HG02571 (cell line): Measurements from ENCODE around the gene SCN9A.
"Not testable (repeated sequence)": the region's sequence is repeated elsewhere in the genome, so short reads cannot be mapped to it uniquely, and the experiment has no call there.

Experiments used
- ATAC-seq: cut with Tn5 transposase; IDR thresholded peaks from one replicate; pipeline ENCODE4 v1.9.1; 2021; ENCODE audit warnings: mild to moderate bottlenecking, moderate library complexity; ENCODE audit not compliant: unreplicated experiment

Gene SCN9A

DNA sequence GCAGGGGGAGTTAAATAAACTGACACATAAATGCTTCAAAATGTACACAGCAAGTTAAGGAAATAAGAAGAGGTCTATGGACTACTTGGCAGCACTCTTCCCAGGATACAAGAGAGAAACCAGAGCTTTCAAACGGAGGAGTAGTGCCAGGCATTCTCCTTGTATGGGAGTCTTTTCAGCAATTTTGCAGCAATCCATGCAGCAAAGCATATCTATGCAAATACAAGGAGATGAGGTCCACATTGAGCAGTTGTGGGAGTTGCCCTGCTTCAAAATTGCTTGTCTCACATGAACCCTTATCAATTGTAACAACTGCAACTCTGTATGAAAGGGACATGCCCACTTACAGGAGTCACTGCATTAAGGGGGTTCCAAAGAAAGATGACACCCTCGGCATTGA is 37.8 kb downstream of the SCN9A start:
- no peak for ATAC-seq

DNA sequence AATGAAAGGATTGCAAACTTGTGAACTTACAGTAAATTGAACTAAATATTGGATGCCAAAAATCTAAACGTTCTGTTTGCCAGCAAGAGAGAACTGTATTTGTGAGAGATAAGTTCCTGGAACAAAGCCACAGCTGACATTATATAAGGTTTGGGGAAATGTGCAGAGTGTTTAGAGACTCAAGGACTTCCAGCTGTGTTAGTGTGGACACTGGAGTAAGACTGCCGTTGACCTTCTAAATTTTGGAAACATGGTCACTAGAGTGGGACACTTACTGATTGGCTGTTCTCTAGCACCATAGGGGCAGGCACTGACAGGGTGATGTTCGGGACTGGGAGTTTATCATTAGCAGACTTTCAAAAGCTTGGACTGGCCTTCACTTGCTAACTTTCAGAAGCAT is 40.5 kb downstream of the SCN9A start:
- ATAC-seq = no peak

DNA sequence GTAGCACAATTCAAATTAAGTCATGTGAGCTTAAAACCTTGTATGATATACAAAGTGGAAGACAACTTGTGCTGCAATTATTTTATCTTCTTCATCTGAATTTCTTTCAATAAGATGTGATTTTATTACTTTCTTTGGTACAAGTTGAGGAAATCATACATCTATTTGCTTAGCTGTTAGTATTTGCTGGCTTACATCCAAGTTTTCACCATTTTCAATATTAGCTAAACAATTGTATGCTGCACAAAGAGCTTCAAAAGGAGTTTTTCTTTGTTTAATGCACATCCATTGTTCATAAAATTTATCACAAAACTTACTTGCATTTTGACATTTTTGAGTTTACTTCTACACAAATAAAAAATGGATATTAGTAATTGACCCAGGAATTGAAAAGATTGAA is 40.9 kb downstream of the SCN9A start:
- no peak for ATAC-seq

DNA sequence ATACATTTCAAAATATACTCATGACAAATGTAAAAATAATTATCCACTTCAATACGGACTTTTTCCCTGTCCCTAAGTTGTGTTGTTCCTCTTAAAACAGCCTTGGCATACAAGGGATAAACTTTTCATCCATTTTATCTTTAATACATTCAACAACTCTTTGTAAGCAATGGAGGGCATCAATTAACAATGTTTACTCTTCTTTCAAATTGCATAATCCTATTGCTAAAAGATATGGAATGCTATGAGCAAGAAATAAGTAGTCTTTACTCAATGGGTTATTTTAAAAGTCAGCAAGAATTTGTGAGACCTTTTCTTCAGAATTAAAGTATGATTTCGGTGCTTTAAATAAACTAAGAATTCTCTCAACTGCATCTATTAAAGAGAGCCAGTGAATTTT is 41.9 kb downstream of the SCN9A start:
- no peak for ATAC-seq

DNA sequence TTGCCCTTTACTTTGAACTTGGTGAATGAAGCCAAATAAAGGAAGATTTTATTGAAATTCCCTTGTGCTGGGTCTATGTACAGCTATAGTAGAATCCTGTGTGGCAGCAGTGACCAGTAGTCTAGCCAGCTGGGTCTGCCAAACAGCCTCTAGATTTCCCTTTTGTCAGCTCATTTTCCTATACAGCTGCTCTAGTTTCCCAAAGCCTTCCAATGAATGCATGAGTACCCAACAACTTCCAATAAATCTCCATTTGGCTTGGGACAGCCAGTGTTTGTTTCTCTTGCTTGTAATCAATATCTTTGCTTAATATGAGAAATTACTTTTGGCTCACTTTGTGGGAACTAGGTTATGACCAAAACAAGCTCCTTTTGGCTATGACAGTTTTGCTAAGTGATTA is 43.6 kb downstream of the SCN9A start:
- no peak for ATAC-seq

DNA sequence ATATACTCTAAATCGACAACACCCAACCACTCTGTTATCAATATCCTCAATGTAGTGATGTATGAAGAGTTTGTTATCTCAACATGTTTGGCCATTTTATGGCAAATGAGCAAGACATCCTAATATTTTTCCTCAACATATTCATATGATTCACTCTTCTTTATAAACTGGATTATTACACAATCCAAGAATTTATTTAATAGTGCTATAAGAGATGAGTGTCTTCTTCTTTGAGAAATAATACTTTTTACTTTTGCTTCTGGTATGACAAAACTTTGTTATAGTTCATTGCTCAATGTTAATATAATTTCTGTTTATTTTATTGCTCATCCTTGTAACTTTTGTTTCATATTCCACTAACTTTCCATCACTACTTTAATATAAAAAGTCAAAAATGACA is 44.3 kb downstream of the SCN9A start:
- no peak for ATAC-seq

DNA sequence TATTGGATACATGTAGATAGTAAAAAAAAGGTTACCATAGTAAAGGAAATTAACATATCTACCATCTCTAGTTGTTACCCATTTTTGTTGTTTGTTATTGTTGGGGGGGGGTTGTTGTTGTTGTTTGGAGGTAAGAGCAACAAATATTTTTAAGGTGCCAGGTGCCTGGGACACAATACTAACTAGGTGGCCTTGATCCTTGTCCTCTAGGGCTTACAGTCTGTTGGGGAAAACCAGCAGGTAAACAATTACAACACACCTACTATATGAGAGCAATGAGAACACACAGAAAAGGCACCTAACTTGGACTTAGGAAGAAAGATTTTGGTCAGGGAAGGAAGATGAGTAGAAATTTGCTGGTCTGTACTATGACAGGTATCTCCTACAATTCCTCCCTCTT is 46.3 kb downstream of the SCN9A start:
- no peak for ATAC-seq

DNA sequence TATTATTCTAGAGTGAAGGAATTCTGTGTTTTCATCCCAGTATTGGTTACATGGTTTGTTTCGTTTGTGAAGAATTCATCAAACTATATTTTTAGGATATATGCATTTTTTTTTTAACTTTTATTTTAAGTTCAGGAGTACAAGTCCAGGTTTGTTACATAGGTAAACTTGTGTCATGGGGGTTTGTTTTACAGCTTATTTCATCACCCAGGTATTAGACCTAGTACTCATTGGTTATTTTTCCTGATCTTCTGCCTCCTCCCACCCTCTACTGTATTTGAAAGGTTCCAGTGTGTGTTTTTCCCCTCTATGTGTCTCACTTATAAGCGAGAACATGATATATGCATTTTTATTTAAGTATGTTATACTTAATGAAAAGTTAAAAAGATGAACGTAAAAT is 47.6 kb downstream of the SCN9A start:
- no peak for ATAC-seq

DNA sequence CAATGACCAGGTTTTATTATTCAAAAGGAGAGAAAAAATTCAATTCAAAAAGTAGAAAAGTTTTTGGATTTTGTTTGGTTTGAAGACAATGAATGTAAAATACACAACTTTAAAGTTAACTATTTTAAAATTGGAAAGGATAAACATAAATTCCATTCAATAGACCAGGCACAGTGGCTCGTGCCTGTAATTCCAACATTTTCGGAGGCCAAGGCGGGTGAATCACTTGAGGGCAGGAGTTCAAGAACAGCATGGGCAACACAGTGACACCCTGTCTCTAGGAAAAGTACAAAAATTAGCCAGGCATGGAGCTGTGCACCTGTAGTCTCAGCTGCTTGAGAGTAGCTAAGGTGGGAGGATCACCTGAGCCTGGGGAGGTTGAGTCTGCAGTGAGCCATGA is 54.7 kb downstream of the SCN9A start:
- ATAC-seq = no peak

DNA sequence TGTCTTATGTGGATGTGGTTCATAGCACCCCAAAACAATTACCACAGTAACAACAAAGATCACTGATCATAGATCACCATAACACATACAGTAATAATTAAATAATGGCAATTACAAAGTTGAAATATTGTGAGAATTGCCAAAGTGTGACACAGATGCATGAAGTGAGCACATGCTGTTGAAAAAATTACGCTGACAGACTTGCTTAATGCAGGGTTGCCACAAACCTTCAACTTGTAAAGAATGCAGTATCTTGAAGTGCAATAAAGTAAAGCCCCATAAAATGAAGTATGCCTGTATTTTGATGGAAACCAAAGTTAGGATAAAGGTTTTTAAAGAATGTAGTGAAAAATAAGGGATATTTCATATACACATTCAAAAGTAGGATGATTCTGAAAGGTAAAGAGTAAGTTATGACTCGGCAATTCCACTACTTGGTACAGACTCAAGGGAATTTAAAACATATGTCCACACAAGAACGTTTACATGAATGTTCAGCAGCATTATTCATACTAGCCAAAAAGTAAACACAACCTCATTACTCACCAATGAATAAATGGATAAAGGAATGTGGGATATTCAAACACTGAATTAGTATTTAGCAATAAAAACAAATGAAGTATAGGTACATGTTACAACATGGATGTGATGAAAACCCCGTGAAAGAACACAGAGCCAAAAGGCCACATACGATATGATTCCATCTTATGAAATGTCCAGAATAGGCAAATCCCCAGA is 61.6 kb downstream of the SCN9A start:
- no peak for ATAC-seq

DNA sequence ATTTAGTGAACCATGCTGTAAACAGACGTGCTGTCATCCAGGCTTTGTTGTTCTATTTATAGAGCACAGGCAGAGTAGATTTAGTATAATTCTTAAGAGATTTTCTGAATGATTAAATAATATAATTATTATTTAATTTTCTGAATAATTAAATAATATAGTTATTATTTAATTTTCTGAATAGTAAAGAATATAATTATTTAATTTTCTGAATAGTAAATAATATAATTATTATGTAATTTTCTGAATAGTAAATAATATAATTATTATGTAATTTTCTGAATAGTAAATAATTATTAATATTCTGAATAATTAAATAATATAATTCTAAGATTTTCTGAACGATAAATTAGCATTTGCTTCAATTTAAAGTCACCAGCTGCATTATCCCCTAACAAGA is 62.9 kb downstream of the SCN9A start:
- not testable (repeated sequence) for ATAC-seq

DNA sequence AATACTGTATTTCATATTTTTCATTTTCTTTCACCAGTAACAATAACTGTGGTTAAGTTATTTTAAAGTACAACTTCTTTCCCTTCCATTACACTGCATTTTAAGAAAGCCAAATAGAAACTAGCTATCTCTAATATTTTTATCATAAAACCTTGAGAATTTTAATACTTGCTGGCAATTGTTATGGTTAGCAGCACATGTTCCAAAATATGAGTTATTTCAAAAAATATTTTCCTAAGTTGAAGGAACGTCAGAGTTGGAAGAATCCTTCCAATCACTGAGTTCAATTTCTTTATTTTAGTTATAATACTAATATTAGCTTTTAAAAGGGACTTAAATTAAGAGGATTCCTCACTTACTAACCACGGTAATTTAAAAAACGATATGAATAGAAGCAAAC is 68.4 kb downstream of the SCN9A start:
- no peak for ATAC-seq

DNA sequence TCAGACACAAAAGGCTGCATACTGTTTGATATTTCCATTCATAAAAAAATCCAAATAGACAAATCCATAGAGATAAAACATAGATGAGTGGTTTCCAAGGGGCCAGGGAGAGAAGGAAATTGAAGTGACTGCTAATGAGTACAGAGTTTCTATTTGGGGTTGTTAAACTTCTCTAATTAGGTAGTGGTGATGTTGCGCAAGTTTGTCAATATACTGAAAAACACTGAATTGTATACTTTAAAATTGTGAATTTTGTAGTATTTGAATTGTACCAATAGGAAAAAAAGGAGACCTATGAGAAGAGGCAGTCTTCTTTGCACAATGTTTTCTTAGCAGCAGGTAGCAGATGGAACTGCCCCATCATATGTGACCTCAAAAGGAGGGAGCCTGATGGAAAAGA is 71.1 kb downstream of the SCN9A start:
- ATAC-seq = no peak

DNA sequence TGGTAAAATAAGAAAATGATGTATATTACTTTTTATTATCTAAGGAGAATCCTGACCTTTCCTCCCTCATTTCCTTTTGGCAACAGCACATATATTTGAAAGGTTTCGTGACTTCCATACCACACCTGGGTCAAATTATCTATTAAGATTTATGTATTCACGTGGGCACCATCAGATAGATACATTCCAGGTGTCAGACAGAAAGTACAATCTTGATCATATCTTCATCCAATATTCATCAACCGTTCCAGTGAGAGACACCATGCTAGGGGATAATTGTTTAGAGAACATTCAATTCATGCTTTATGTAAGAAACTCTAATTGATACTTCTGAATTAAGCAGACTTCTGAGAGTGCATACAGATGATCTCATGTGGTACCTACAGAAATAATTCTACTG is 73.7 kb downstream of the SCN9A start:
- ATAC-seq = no peak

DNA sequence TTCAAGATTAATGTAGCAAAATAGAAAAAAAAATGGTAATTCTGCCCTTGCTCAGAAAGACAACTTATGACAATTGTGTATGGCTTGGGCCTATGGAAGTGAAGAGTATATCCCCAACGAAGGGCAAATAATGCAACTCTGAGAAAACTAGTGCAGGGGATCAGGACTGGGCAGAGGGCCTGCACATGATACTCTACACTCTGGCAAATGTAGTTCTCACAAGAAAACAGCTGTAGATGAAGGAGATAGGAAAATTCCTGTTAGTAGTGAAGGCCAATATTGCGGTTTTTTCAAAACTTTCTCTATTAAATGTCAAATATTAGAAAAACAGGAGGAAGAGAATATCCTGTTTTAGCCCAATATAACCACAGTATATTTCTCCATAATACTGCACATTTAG is 77.8 kb downstream of the SCN9A start:
- ATAC-seq = no peak

DNA sequence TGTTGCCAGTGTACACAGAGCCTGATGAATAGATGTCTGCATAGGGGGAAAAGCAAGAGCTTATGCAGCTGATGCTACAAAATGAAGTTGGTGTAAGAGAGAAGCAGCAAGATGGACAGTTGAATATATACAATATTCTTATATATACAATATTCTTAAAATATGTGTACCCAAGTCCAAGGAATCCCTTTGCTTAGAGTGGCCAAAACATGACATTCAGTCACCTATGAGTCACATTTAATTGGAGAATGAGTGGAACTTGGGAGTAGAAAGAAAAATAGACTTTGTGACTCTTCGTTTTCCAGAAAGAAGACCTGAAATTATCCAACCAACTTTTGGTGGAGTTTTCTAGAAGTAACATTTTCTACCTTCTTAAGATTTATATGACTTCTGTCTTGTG is 81.8 kb downstream of the SCN9A start:
- no peak for ATAC-seq

DNA sequence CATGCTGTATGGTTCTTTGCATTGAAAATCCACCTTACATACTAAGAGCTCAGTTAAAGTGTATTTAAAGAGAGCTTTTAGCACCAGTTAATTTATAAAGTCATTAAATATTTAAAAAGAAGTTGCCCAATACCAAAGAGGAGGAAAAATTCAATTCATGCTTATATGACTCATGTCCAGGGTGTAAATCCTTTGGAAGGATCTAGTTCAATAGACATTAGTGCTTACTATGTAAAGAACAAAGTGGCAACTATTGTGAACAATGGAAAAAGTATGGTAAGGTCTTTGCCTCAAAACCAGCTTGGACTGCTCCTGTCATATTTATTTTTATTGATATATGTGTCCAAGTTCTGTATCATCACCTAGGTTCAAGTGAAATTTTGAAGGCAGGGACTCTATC is 90.5 kb downstream of the SCN9A start:
- no peak for ATAC-seq

DNA sequence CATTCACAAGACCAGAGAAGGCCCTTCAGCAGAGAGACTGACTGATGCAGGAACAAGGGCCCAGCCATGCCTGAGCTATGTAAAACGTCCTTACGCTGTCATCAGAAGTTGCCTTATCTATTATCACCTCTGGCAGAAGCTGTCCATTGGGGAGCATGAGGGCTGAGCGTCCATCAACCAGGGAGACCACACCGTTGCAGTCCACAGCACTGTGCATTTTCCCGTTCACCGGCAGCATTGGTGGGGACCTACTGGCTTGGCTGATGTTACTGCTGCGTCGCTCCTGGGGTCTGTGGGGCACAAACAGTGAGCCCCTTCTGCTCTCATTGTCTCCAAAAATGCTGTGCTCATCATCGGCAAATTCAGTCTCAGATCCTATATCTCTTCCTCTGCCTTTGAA is 91.4 kb downstream of the SCN9A start:
- no peak for ATAC-seq

DNA sequence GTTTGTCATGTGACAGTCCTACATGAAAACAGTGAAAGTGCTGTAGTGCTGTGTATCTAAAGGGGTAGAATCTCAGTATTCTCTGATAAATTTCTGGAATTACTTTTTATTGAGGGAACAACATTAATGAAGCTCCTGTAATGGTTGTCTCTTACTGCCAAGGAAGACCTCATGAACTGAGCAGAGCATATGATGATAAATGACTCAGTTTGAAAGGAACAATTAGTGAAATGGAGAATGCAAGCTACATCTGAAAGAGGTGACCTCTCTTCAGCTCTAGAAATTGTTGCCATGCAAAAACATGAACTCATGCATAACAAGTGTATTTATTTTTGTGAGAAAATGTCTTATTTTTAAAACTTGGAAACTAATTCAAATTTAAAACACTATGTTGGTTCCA is 93.6 kb downstream of the SCN9A start:
- no peak for ATAC-seq

DNA sequence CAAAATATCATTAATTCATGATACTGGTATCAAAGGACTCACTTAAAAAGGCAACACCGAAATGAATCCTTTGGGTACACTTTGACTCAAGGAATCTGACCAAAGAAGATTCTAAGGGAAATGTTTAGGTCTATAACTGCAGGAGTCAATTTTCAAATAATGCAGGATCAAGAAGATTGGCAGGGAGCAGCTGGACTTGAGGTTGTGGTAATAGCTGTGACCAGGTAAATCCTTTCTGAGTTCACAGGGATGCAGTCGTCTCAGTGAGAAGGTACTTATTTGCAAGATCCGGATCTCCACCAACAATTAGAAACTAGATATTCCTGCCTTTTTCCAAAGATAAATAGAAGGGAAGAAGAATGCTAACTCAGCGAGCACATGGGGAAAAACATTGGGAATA is 96.9 kb downstream of the SCN9A start:
- no peak for ATAC-seq

DNA sequence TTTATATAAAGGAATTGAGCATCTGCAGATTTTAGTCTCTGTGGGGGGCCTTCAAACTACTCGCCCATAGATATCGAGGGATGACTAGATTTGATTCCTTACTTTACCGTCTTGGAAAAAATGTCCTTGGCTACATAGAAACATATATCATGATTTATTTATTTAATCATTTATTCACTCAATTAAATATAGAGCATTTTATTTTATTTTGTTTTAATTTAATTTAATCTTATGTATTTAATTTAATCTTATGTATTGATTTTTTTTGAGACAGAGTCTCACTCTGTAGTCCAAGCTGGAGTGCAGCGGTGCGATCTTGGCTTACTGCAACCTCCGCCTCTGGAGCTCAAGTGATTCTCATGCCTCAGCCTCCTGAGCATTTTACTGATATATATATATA is 105.4 kb downstream of the SCN9A start:
- no peak for ATAC-seq

DNA sequence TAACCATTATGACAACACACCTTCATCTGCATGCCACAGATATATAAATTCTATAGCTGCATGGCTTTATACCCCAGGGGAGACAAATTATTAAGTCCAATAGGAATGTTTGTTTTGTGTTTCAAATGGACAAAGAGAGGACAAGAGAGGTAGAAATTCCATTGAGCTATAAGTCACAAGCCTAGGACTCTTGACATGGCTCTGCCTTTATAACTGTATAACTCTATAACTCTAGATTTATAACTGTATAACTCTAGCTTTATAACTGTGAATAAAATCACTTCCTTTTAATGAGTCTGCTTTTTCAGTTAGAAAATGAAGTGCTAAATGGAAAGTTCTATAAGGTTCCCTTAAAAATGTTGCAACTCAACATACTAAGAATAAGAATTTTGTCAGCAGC is 106.4 kb downstream of the SCN9A start:
- no peak for ATAC-seq

DNA sequence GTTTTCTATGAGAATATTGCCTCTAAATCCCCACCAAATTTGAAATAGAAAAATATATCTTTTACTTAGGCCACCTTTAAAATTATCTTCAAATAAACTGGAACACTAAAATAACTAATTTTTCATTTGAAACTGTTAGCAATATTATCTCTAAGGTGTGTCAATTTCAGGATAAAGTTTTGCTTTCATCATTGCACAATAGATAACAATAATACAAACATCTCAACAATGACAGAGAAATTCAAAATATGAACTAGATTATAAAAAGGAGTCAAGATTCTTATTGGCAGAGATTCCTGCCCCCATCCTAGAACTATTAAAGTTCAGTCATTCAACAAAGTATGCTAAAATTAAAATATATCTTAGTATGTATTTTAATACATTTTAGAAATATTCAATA is 117.9 kb downstream of the SCN9A start:
- no peak for ATAC-seq
